ENCODE measurements around the gene CDH13.

Gene CDH13

DNA sequence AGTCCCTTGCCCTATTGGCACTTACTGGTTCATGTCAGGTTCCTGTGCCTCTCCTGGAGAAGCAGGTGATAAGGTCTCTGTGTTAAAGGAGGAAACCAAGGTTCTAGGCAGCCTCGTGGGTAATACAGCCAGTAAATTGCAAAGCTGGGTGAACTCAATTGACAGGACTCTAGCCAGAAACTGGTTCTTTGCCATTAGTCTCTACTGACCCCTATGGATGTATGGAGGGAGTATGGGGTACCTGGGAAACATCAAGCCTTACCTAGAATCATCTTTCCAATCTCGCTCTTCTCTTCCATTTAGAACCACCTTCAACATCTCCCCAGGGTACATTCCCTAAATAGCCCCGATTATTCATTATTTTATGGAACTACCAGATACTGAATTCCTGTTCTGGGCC lies 169.3 kb downstream of the CDH13 start:
- TF ChIP-seq ZFP30 (CRISPR knock-in tag; IDR thresholded peaks at IDR 0.05) (no peak), OSR1 (CRISPR knock-in tag; IDR thresholded peaks at IDR 0.05) (no peak), PPARA (CRISPR knock-in tag; IDR thresholded peaks at IDR 0.05; ENCODE audit: borderline replicate concordance) (no peak), ZC3H10 (CRISPR knock-in tag; IDR thresholded peaks at IDR 0.05) (no peak), CSDC2 (CRISPR knock-in tag; IDR thresholded peaks at IDR 0.05) (no peak), ESRRG (CRISPR knock-in tag; IDR thresholded peaks at IDR 0.05) (no peak), CSRNP3 (CRISPR knock-in tag; IDR thresholded peaks at IDR 0.05) (no peak), POU6F1 (CRISPR knock-in tag; IDR thresholded peaks at IDR 0.05; ENCODE audit: borderline replicate concordance, low read depth) (no peak), ZNF8 (CRISPR knock-in tag; IDR thresholded peaks at IDR 0.05) (no peak), ZNF70 (CRISPR knock-in tag; IDR thresholded peaks at IDR 0.05) (no peak), SNAI2 (CRISPR knock-in tag; IDR thresholded peaks at IDR 0.05) (no peak), ZFP3 (CRISPR knock-in tag; IDR thresholded peaks at IDR 0.05) (no peak), ISL1 (CRISPR knock-in tag; IDR thresholded peaks at IDR 0.05) (no peak), GLIS3 (CRISPR knock-in tag; IDR thresholded peaks at IDR 0.05) (no peak), TOX (CRISPR knock-in tag; IDR thresholded peaks at IDR 0.05; ENCODE audit: borderline replicate concordance) (no peak), ARNTL (CRISPR knock-in tag; IDR thresholded peaks at IDR 0.05; ENCODE audit: borderline replicate concordance, low read depth) (no peak), TCF4 (CRISPR knock-in tag; IDR thresholded peaks at IDR 0.05; ENCODE audit: borderline replicate concordance) (no peak)
- TF ChIP-seq, protein P1, sequence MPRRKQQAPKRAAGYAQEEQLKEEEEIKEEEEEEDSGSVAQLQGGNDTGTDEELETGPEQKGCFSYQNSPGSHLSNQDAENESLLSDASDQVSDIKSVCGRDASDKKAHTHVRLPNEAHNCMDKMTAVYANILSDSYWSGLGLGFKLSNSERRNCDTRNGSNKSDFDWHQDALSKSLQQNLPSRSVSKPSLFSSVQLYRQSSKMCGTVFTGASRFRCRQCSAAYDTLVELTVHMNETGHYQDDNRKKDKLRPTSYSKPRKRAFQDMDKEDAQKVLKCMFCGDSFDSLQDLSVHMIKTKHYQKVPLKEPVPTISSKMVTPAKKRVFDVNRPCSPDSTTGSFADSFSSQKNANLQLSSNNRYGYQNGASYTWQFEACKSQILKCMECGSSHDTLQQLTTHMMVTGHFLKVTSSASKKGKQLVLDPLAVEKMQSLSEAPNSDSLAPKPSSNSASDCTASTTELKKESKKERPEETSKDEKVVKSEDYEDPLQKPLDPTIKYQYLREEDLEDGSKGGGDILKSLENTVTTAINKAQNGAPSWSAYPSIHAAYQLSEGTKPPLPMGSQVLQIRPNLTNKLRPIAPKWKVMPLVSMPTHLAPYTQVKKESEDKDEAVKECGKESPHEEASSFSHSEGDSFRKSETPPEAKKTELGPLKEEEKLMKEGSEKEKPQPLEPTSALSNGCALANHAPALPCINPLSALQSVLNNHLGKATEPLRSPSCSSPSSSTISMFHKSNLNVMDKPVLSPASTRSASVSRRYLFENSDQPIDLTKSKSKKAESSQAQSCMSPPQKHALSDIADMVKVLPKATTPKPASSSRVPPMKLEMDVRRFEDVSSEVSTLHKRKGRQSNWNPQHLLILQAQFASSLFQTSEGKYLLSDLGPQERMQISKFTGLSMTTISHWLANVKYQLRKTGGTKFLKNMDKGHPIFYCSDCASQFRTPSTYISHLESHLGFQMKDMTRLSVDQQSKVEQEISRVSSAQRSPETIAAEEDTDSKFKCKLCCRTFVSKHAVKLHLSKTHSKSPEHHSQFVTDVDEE (CRISPR knock-in tag; IDR thresholded peaks at IDR 0.05) = no peak
- TF ChIP-seq, protein P2, sequence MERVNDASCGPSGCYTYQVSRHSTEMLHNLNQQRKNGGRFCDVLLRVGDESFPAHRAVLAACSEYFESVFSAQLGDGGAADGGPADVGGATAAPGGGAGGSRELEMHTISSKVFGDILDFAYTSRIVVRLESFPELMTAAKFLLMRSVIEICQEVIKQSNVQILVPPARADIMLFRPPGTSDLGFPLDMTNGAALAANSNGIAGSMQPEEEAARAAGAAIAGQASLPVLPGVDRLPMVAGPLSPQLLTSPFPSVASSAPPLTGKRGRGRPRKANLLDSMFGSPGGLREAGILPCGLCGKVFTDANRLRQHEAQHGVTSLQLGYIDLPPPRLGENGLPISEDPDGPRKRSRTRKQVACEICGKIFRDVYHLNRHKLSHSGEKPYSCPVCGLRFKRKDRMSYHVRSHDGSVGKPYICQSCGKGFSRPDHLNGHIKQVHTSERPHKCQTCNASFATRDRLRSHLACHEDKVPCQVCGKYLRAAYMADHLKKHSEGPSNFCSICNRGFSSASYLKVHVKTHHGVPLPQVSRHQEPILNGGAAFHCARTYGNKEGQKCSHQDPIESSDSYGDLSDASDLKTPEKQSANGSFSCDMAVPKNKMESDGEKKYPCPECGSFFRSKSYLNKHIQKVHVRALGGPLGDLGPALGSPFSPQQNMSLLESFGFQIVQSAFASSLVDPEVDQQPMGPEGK (CRISPR knock-in tag; IDR thresholded peaks at IDR 0.05; ENCODE audit: borderline replicate concordance) = no peak
- ATAC-seq = no peak

DNA sequence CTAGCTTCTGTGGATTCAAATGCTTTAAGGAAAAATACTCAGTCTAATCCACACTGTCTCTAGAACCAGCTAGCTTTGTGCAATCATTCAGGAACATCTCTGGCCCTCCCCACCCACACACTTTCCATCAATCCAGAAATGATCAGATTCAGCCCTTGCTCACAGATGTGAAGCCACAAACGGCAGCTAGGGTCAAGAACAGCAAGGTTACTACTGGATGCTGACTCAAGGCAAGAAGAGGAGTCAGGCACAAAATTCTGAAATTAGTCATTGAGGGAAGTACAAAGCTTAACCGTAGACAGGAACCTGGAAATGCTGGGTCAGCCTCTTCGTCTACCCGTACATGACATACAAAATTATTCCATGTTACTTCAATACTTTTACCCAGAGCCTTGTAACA lies 174.6 kb downstream of the CDH13 start:
- ATAC-seq = no peak
- TF ChIP-seq ZNF70 (CRISPR knock-in tag; IDR thresholded peaks at IDR 0.05) = no peak
- TF ChIP-seq TCF4 (CRISPR knock-in tag; IDR thresholded peaks at IDR 0.05; ENCODE audit: borderline replicate concordance) = no peak
- TF ChIP-seq SNAI2 (CRISPR knock-in tag; IDR thresholded peaks at IDR 0.05) = no peak
- TF ChIP-seq, protein P3, sequence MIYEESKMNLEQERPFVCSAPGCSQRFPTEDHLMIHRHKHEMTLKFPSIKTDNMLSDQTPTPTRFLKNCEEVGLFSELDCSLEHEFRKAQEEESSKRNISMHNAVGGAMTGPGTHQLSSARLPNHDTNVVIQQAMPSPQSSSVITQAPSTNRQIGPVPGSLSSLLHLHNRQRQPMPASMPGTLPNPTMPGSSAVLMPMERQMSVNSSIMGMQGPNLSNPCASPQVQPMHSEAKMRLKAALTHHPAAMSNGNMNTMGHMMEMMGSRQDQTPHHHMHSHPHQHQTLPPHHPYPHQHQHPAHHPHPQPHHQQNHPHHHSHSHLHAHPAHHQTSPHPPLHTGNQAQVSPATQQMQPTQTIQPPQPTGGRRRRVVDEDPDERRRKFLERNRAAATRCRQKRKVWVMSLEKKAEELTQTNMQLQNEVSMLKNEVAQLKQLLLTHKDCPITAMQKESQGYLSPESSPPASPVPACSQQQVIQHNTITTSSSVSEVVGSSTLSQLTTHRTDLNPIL (CRISPR knock-in tag; IDR thresholded peaks at IDR 0.05; ENCODE audit: low read depth) = no peak
- TF ChIP-seq ISL1 (CRISPR knock-in tag; IDR thresholded peaks at IDR 0.05) = no peak
- no peak for TF ChIP-seq ZFP30 (CRISPR knock-in tag; IDR thresholded peaks at IDR 0.05)
- no peak for TF ChIP-seq BACH2 (CRISPR knock-in tag; IDR thresholded peaks at IDR 0.05; ENCODE audit: borderline replicate concordance)
- TF ChIP-seq ZC3H10 (CRISPR knock-in tag; IDR thresholded peaks at IDR 0.05) = no peak
- TF ChIP-seq, protein P1 (CRISPR knock-in tag; IDR thresholded peaks at IDR 0.05) = no peak
- no peak for TF ChIP-seq TOX (CRISPR knock-in tag; IDR thresholded peaks at IDR 0.05; ENCODE audit: borderline replicate concordance)
- TF ChIP-seq ARNTL (CRISPR knock-in tag; IDR thresholded peaks at IDR 0.05; ENCODE audit: borderline replicate concordance, low read depth) = no peak
- TF ChIP-seq CSDC2 (CRISPR knock-in tag; IDR thresholded peaks at IDR 0.05) = no peak
- TF ChIP-seq RARB (CRISPR knock-in tag; IDR thresholded peaks at IDR 0.05) = no peak
- no peak for TF ChIP-seq POU6F1 (CRISPR knock-in tag; IDR thresholded peaks at IDR 0.05; ENCODE audit: borderline replicate concordance, low read depth)
- TF ChIP-seq ZNF565 (CRISPR knock-in tag; conservative IDR thresholded peaks at IDR 0.05; ENCODE audit: low read depth) = no peak
- no peak for TF ChIP-seq ESRRG (CRISPR knock-in tag; IDR thresholded peaks at IDR 0.05)
- no peak for TF ChIP-seq CSRNP3 (CRISPR knock-in tag; IDR thresholded peaks at IDR 0.05)

Data from SK-N-SH treated with all-trans-retinoic acid at 6 μM for 48 hours (cell line).